HCT116 (cell line): Measurements from ENCODE around the gene LRP11. TPM values are rescaled to one million over a fixed set of nuclear protein-coding genes. Genes with fewer than 3 reads are reported as not detected.

Experiments
- ATAC-seq: fragments of 200-7000 bp; cut with Tn5 transposase; 2 replicates; pipeline ENCODE4 v1.9.1; 2020; ENCODE audit warnings: mild to moderate bottlenecking, moderate library complexity
- BruUV-seq: library from RNA; stranded (reverse); fragments of 400-500 nt; replicated peaks from 2 replicates; lab custom pipeline; 2021; lab: Mats Ljungman, UMichigan
- CTCF ChIA-PET: fragments of 300-600 bp; sonication (Branson Sonifier 250); formaldehyde crosslinking; loops from one replicate; lab custom pipeline; 2021; ENCODE audit warnings: antibody characterized with exemption; lab: Charles Lee
- POLR2A ChIA-PET: fragments of 300-600, 350-600 bp; sonication (Branson Sonifier 250); formaldehyde crosslinking; loops from one replicate; lab custom pipeline; 2021; ENCODE audit warnings: antibody characterized with exemption; lab: Charles Lee
- RAD21 ChIA-PET, 2 experiments: fragments of 300-600 bp; sonication (Branson Sonifier 250); formaldehyde crosslinking; loops; one replicate each; lab custom pipeline; 2023; ENCODE audit warnings: low total read pairs in 2 of 2; ENCODE audit not compliant: uncharacterized antibody in 2 of 2, unreplicated experiment in 2 of 2, low non-redundant PET in 1 of 2; lab: Charles Lee
- DNase-seq: peaks from one replicate; pipeline ENCODE4 v3.0.0-alpha.2; 2010; ENCODE audit warnings: low read depth, low spot score
- H2AFZ ChIP-seq: fragments of 200-600 bp; shearing (Covaris generic), sonication (generic); 2 replicates; pipeline ENCODE4 v1.6.1; 2017; ENCODE audit warnings: low read depth, mixed run types, mixed read lengths, antibody characterized with exemption, low read length; ENCODE audit not compliant: poor library complexity, severe bottlenecking
- H3K27ac ChIP-seq: 2 replicates; pipeline ENCODE4 v1.5.1; 2012; ENCODE audit warnings: low read depth, low read length
- H3K27me3 ChIP-seq: fragments of 200-600 bp; sonication (generic); 2 replicates; pipeline ENCODE4 v1.6.1; 2016; ENCODE audit warnings: mixed run types, low read length, mixed read lengths; ENCODE audit not compliant: insufficient read depth
- H3K36me3 ChIP-seq, 2 experiments: fragments of 200-500 bp in 1 of 2; fragments of 200-600 bp in 1 of 2; sonication (Bioruptor generic) in 1 of 2; sonication (generic) in 1 of 2; 2 replicates each; pipeline versions ENCODE4 v1.5.1 to v1.6.1; 2014 to 2016; ENCODE audit warnings: low read length in 2 of 2, inconsistent platforms in 1 of 2, mixed read lengths in 1 of 2, mixed run types in 1 of 2; ENCODE audit not compliant: insufficient read depth in 2 of 2, control insufficient read depth in 1 of 2
- H3K4me1 ChIP-seq, 2 experiments: fragments of 200-600 bp in 1 of 2; sonication (generic) in 1 of 2; 2 replicates each; pipeline versions ENCODE4 v1.5.1 to v1.6.1; 2012 to 2017; ENCODE audit warnings: low read length in 2 of 2, inconsistent platforms in 1 of 2, mild to moderate bottlenecking in 1 of 2, mixed read lengths in 1 of 2, mixed run types in 1 of 2, moderate library complexity in 1 of 2; ENCODE audit not compliant: insufficient read depth in 2 of 2, control insufficient read depth in 1 of 2
- H3K4me2 ChIP-seq: fragments of 200-600 bp; sonication (generic); 2 replicates; pipeline ENCODE4 v1.6.1; 2017; ENCODE audit warnings: mixed run types, low read length, mixed read lengths
- H3K4me3 ChIP-seq, 2 experiments: fragments of 200-600 bp in 1 of 2; sonication (generic) in 1 of 2; replicated peaks in 1 of 2; 2 replicates each; pipeline ENCODE4 v1.5.1; 2011 to 2016; ENCODE audit warnings: low read length in 2 of 2, control low read depth in 1 of 2, low read depth in 1 of 2, mild to moderate bottlenecking in 1 of 2, mixed read lengths in 1 of 2, mixed run types in 1 of 2
- H3K79me2 ChIP-seq: fragments of 200-600 bp; sonication (generic); 2 replicates; pipeline ENCODE4 v1.6.1; 2017; ENCODE audit warnings: mild to moderate bottlenecking, mixed run types, low read length, moderate library complexity, mixed read lengths; ENCODE audit not compliant: insufficient read depth
- H3K9ac ChIP-seq: fragments of 200-600 bp; sonication (generic); 2 replicates; pipeline ENCODE4 v1.6.1; 2016; ENCODE audit warnings: low read length, mixed read lengths
- H3K9me2 ChIP-seq: fragments of 200-600 bp; sonication (generic), shearing (Covaris generic); 2 replicates; pipeline ENCODE4 v1.6.1; 2017; ENCODE audit warnings: mixed run types, mild to moderate bottlenecking, moderate library complexity; ENCODE audit not compliant: insufficient read depth
- H3K9me3 ChIP-seq, 2 experiments: fragments of 200-500 bp in 1 of 2; fragments of 200-600 bp in 1 of 2; sonication (Bioruptor generic) in 1 of 2; sonication (generic) in 1 of 2; 2 replicates each; pipeline ENCODE4 v1.6.1; 2014 to 2017; ENCODE audit warnings: low read length in 2 of 2, mixed read lengths in 2 of 2, inconsistent platforms in 1 of 2, low read depth in 1 of 2, mild to moderate bottlenecking in 1 of 2, mixed run types in 1 of 2, moderate library complexity in 1 of 2; ENCODE audit not compliant: control insufficient read depth in 1 of 2, insufficient read depth in 1 of 2
- H4K20me1 ChIP-seq: fragments of 200-600 bp; sonication (generic), shearing (Covaris generic); 2 replicates; pipeline ENCODE4 v1.6.1; 2017; ENCODE audit warnings: mixed run types, mild to moderate bottlenecking, moderate library complexity; ENCODE audit not compliant: insufficient read depth
- ATF3 ChIP-seq: IDR thresholded peaks from 2 replicates; pipeline ENCODE4 v1.6.1; 2012
- CTCF ChIP-seq, 3 experiments: fragments of 200-600 bp in 1 of 3; sonication (generic) in 1 of 3; IDR thresholded peaks in 2 of 3; conservative IDR thresholded peaks in 1 of 3; 2 replicates each; pipeline ENCODE4 v1.5.1; 2012 to 2017; ENCODE audit warnings: low read depth in 2 of 3, low read length in 2 of 3, antibody characterized with exemption in 1 of 3, borderline replicate concordance in 1 of 3, control low read depth in 1 of 3, mild to moderate bottlenecking in 1 of 3, mixed read lengths in 1 of 3, mixed run types in 1 of 3, moderate library complexity in 1 of 3; ENCODE audit not compliant: insufficient read depth in 1 of 3
- EZH2 ChIP-seq: fragments of 200-600 bp; sonication (generic); IDR thresholded peaks from 2 replicates; pipeline ENCODE4 v1.6.1; 2017; ENCODE audit warnings: antibody characterized with exemption, mixed run types
- EZH2phosphoT487 ChIP-seq: fragments of 200-600 bp; IDR thresholded peaks from 2 replicates; pipeline ENCODE4 v1.6.1; 2018; ENCODE audit warnings: antibody characterized with exemption, borderline replicate concordance
- FOSL1 ChIP-seq: IDR thresholded peaks from 2 replicates; pipeline ENCODE4 v1.6.1; 2012; ENCODE audit warnings: low read depth
- JUND ChIP-seq: IDR thresholded peaks from 2 replicates; pipeline ENCODE4 v1.6.1; 2012
- RAD21 ChIP-seq: IDR thresholded peaks from 2 replicates; pipeline ENCODE4 v1.6.1; 2012; ENCODE audit warnings: low read depth, mild to moderate bottlenecking
- intact Hi-C: fragments of 100-400 bp; cut with micrococcal nuclease; formaldehyde crosslinking; loops from 2 replicates; pipeline ENCODE4 v1.10.0; 2022
- total RNA-seq: library from RNA; stranded (reverse); gene quantifications from one replicate; pipeline ENCODE4 v1.2.1, GENCODE V29; 2021; ENCODE audit not compliant: unreplicated experiment

LRP11 gene
- total RNA-seq, 1 experiment from 2014 or later: 27.8 TPM

- RAD21 ChIA-PET: no interaction called here
Observed at GRCh38 chr6:149885888-149886287, 21.7 kb upstream of the LRP11 start.

More at GRCh38 chr6:149885888-149886287, 21.7 kb upstream of the LRP11 start:
- Histone ChIP-seq H3K27ac (no peak overlapping the region), H3K79me2 (no peaks in the 10 kb centered on the region), H3K9me2 (no peaks in the 10 kb centered on the region), H3K4me3 (no peak overlapping the region), H3K9ac (no peak overlapping the region), H3K9me3 (no peaks in the 10 kb centered on the region), H3K4me1 (peaks cover 7 to 27% of the 10 kb centered on the region in 2 experiments), H3K27me3 (no peaks in the 10 kb centered on the region), H2AFZ (no peak overlapping the region), H3K4me2 (no peak overlapping the region), H4K20me1 (no peaks in the 10 kb centered on the region), H3K36me3 (no peaks in the 10 kb centered on the region)
- no peak for TF ChIP-seq RAD21
- no peak for TF ChIP-seq CTCF (IDR thresholded peaks at IDR 0.05 in 2 of 3, conservative IDR thresholded peaks at IDR 0.05 in 1 of 3; ENCODE audit: borderline replicate concordance in 1 of 3, insufficient read depth in 1 of 3, low read depth in 2 of 3, low read length in 2 of 3)
- no peak for TF ChIP-seq ATF3
- TF ChIP-seq FOSL1: no peak
- no peak for TF ChIP-seq JUND
- no peak for TF ChIP-seq EZH2
- TF ChIP-seq EZH2phosphoT487: no peak
- DNase-seq (no peak), ATAC-seq (no peak)
- POLR2A ChIA-PET: interaction anchor here (0.6 to 1.2 kb wide), 2 partner anchors 9 to 16 kb away, joined by 3 read pairs; no protein-coding TSS in a partner anchor
- CTCF ChIA-PET: interaction anchor here (1.1 to 1.4 kb wide), 2 partner anchors 11 to 28 kb away, joined by 3 read pairs; no protein-coding TSS in a partner anchor
- intact Hi-C loops: no loop called here
- BruUV-seq: no TSS peak
